Keratinocyte (primary cell): ENCODE data around the gene TLX2. TPM values are rescaled to one million over a fixed set of nuclear protein-coding genes. Genes with fewer than 3 reads are reported as not detected.

ENCODE experiments used
- DNase-seq: peaks from one replicate; pipeline ENCODE4 v3.0.0-alpha.2; 2011; ENCODE audit warnings: low read depth, missing footprints, low spot score
- FAIRE-seq: peaks from 2 replicates; lab custom pipeline; 2011; peaks lifted over from hg19 to GRCh38; lab: Jason Lieb, UNC
- H2AFZ ChIP-seq: 2 replicates; pipeline ENCODE4 v1.6.0; 2012; ENCODE audit warnings: low read length, control low read depth, inconsistent platforms; ENCODE audit not compliant: control insufficient read depth
- H3K27ac ChIP-seq: 2 replicates; pipeline ENCODE4 v1.5.1; 2011; ENCODE audit warnings: low read length; ENCODE audit not compliant: control insufficient read depth, insufficient read depth
- H3K27me3 ChIP-seq: 3 replicates; pipeline ENCODE4 v1.6.0; 2011; ENCODE audit warnings: low read length; ENCODE audit not compliant: control insufficient read depth, insufficient read depth; ENCODE audit errors: extremely low read depth
- H3K36me3 ChIP-seq, 2 experiments: 2 replicates in 1 of 2; 3 replicates in 1 of 2; pipeline ENCODE4 v1.5.1; 2011; ENCODE audit warnings: low read length in 2 of 2, mild to moderate bottlenecking in 1 of 2; ENCODE audit not compliant: control insufficient read depth in 2 of 2, insufficient read depth in 2 of 2; ENCODE audit errors: extremely low read depth in 1 of 2
- H3K4me1 ChIP-seq: 3 replicates; pipeline ENCODE4 v1.5.1; 2011; ENCODE audit warnings: low read length; ENCODE audit not compliant: control insufficient read depth, insufficient read depth; ENCODE audit errors: extremely low read depth
- H3K4me2 ChIP-seq: 3 replicates; pipeline ENCODE4 v1.6.0; 2011; ENCODE audit warnings: low read depth, low read length; ENCODE audit not compliant: control insufficient read depth, insufficient read depth; ENCODE audit errors: extremely low read depth
- H3K4me3 ChIP-seq, 3 experiments: fragments of 200-600 bp in 1 of 3; sonication (generic) in 1 of 3; 2 replicates in 2 of 3; 3 replicates in 1 of 3; pipeline ENCODE4 v1.5.1; 2011 to 2016; ENCODE audit warnings: low read length in 3 of 3, mild to moderate bottlenecking in 3 of 3, control low read depth in 2 of 3, inconsistent platforms in 1 of 3, low read depth in 1 of 3, mixed read lengths in 1 of 3, mixed run types in 1 of 3, moderate library complexity in 1 of 3; ENCODE audit not compliant: control insufficient read depth in 2 of 3, insufficient read depth in 2 of 3; ENCODE audit errors: extremely low read depth in 1 of 3
- H3K79me2 ChIP-seq: 2 replicates; pipeline ENCODE4 v1.6.0; 2012; ENCODE audit warnings: low read length; ENCODE audit not compliant: control insufficient read depth, insufficient read depth
- H3K9ac ChIP-seq: 3 replicates; pipeline ENCODE4 v1.6.0; 2011; ENCODE audit warnings: low read length; ENCODE audit not compliant: control insufficient read depth, insufficient read depth; ENCODE audit errors: extremely low read depth
- H3K9me1 ChIP-seq: 3 replicates; pipeline ENCODE4 v1.6.0; 2011; ENCODE audit warnings: low read length; ENCODE audit not compliant: control insufficient read depth, insufficient read depth; ENCODE audit errors: extremely low read depth
- H3K9me3 ChIP-seq: 2 replicates; pipeline ENCODE4 v1.5.1; 2012; ENCODE audit warnings: low read depth, low read length; ENCODE audit not compliant: control insufficient read depth
- H4K20me1 ChIP-seq: 3 replicates; pipeline ENCODE4 v1.6.0; 2011; ENCODE audit warnings: low read length; ENCODE audit not compliant: control insufficient read depth, insufficient read depth; ENCODE audit errors: extremely low read depth
- EZH2 ChIP-seq: IDR thresholded peaks from one replicate; pipeline ENCODE4 v1.6.1; 2012; ENCODE audit warnings: inconsistent platforms, mild to moderate bottlenecking, low read length, moderate library complexity
- dilution Hi-C: fragments of 300-500 bp; cut with MboI; formaldehyde crosslinking; loops from one replicate; pipeline ENCODE4 v1.7.0; 2020; ENCODE audit warnings: low sequenced_read_pairs; ENCODE audit not compliant: extremely low pct_ligation_motif_present
- polyA plus RNA-seq, 5 experiments: library from polyadenylated mRNA; depleted of rRNA in 3 of 5; stranded (reverse) in 3 of 5; stranded (forward) in 1 of 5; unstranded in 1 of 5; fragments of >200 nt; gene quantifications; 1 replicate in 1 of 5; 2 replicates in 3 of 5; 3 replicates in 1 of 5; pipeline versions ENCODE4 v1.2.1 to v1.2.3, GENCODE V29; 2011 to 2012; ENCODE audit warnings: missing spikeins in 2 of 5, low read depth in 1 of 5, low replicate concordance in 1 of 5
- TF ChIP-seq, protein P1 (sequence below), 3 experiments: IDR thresholded peaks in 1 of 3; conservative IDR thresholded peaks in 1 of 3; optimal IDR thresholded peaks in 1 of 3; 2 replicates in 2 of 3; 3 replicates in 1 of 3; pipeline versions ENCODE3 to v1.5.1; 2011; ENCODE audit warnings: low read length in 3 of 3, mild to moderate bottlenecking in 3 of 3, moderate library complexity in 2 of 3, control low read depth in 1 of 3, inconsistent platforms in 1 of 3; ENCODE audit not compliant: insufficient read depth in 2 of 3; ENCODE audit errors: extremely low read depth in 1 of 3

Gene TLX2
- polyA plus RNA-seq, 1 donor (not counting 4 experiments of a cell fraction or from before 2014, with no cell fraction given), result not detected

DNA sequence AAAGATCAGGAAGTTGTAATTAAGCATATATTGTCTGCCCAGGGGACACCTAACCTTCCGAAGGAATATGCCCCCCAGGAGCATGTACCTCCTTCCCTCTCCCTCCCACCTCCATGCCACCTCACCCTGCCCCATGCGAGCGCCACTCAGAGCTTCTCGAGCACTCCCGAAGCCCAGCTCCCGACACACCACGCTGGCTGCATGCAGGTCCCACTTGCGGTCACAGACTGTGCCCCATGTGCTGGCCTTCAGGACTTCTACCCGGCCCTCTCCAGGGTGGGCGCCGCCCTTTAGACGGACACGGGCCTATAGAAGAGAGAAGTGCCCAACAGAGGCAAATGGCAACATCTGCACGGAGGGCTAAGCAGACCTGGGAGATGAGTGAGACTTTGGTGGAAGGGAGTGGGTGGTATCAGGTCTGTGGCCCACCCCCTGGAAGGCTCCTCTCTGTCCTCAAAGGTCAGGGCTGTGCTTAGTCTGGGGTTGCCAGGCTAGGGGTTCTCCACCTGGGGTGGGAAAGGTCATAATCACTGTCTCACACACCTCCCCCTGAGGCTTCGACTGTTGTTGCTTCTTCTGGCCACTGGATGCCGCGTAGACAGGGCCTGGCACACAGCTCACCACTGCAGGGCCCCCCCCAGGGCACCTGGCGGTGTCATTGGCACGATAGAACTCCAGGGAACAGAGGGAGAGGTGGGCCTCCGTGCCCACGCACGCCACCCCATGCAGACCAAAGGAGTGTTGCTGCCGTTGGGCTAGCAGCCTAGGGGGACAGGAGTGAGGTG, 22.1 kb downstream of the TLX2 start:
- Histone ChIP-seq H3K9me3 (no peaks in the 10 kb centered on the region), H3K9ac (no peak overlapping the region), H3K27ac (no peak overlapping the region), H4K20me1 (no peaks in the 10 kb centered on the region), H3K27me3 (no peaks in the 10 kb centered on the region), H2AFZ (peak overlapping the region; percentile 50), H3K4me1 (peaks cover 12% of the 10 kb centered on the region), H3K79me2 (no peaks in the 10 kb centered on the region), H3K4me3 (no peak overlapping the region), H3K36me3 (peaks cover 5 to 13% of the 10 kb centered on the region in 2 experiments), H3K4me2 (peak overlapping the region; percentile 47), H3K9me1 (peaks cover 4% of the 10 kb centered on the region)
- FAIRE-seq (no peak), DNase-seq (no peak)
- TF ChIP-seq EZH2, result no peak
- TF ChIP-seq, protein P1, sequence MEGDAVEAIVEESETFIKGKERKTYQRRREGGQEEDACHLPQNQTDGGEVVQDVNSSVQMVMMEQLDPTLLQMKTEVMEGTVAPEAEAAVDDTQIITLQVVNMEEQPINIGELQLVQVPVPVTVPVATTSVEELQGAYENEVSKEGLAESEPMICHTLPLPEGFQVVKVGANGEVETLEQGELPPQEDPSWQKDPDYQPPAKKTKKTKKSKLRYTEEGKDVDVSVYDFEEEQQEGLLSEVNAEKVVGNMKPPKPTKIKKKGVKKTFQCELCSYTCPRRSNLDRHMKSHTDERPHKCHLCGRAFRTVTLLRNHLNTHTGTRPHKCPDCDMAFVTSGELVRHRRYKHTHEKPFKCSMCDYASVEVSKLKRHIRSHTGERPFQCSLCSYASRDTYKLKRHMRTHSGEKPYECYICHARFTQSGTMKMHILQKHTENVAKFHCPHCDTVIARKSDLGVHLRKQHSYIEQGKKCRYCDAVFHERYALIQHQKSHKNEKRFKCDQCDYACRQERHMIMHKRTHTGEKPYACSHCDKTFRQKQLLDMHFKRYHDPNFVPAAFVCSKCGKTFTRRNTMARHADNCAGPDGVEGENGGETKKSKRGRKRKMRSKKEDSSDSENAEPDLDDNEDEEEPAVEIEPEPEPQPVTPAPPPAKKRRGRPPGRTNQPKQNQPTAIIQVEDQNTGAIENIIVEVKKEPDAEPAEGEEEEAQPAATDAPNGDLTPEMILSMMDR (optimal IDR thresholded peaks at IDR 0.05 in 1 of 3, IDR thresholded peaks at IDR 0.05 in 1 of 3, conservative IDR thresholded peaks at IDR 0.05 in 1 of 3; ENCODE audit: extremely low read depth in 1 of 3, insufficient read depth in 2 of 3, low read length in 3 of 3), result peak in 2 of 3 experiments; percentile 7 to 31
- dilution Hi-C loops, result no loop called here

DNA sequence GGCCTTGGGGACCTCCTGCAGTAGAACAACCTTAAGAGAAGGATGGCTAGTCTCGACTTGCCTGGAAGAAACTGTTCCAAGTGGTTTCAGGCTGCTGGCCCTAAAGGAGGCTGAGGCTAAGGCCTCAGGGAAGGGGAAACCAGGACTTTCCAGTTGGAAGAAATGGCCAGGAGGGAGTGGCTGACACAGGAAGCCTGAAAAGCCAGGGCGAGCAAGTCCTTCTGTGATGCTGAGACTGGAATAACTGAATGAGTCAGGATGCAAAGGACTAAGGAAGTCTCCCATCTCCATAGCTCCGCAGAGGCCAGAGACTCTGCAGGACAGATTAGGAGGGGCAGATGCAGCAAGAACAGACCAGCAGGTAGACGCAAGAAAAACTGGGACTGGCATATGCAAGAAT, 22.9 kb downstream of the TLX2 start:
- peak overlapping the region; percentile 47 for H3K4me2 ChIP-seq
- DNase-seq, result peak; percentile 67
- no peaks in the 10 kb centered on the region for H3K27me3 ChIP-seq
- H3K9ac ChIP-seq, result no peak overlapping the region
- no peak overlapping the region for H3K4me3 ChIP-seq
- H3K9me3 ChIP-seq, result no peaks in the 10 kb centered on the region
- H4K20me1 ChIP-seq, result no peaks in the 10 kb centered on the region
- dilution Hi-C loops, result no loop called here
- no peaks in the 10 kb centered on the region for H3K79me2 ChIP-seq
- peak; percentile 84 for FAIRE-seq
- H2AFZ ChIP-seq, result peak overlapping the region; percentile 50
- no peak overlapping the region for H3K27ac ChIP-seq
- TF ChIP-seq, protein P1 (optimal IDR thresholded peaks at IDR 0.05 in 1 of 3, IDR thresholded peaks at IDR 0.05 in 1 of 3, conservative IDR thresholded peaks at IDR 0.05 in 1 of 3; ENCODE audit: extremely low read depth in 1 of 3, insufficient read depth in 2 of 3, low read length in 3 of 3), result no peak
- H3K36me3 ChIP-seq, result peaks cover 0 to 8% of the 10 kb centered on the region in 2 experiments
- H3K9me1 ChIP-seq, result peaks cover 4% of the 10 kb centered on the region
- peaks cover 12% of the 10 kb centered on the region for H3K4me1 ChIP-seq
